Cardiac fibroblast (primary cell): Measurements from ENCODE around the gene ABCC2.
A peak's percentile ranks its signal among the peaks of the same experiment; 100 is the strongest.

ENCODE experiments used
- DNase-seq, 2 donors: peaks; one replicate each; pipeline versions ENCODE4 v3.0.0 to v3.0.0-alpha.2; 2010; ENCODE audit warnings: low read depth in 2 of 2
- H3K4me3 ChIP-seq, 2 donors: replicated peaks in 1 of 2; 1 replicate in 1 of 2; 2 replicates in 1 of 2; pipeline ENCODE4 v1.5.1; 2011; ENCODE audit warnings: low read depth in 2 of 2, low read length in 2 of 2, mild to moderate bottlenecking in 2 of 2, moderate library complexity in 1 of 2
- TF ChIP-seq, protein P1 (sequence below): IDR thresholded peaks from one replicate; pipeline ENCODE4 v1.5.1; 2011; ENCODE audit warnings: low read depth, mild to moderate bottlenecking, low read length, inconsistent platforms

ABCC2 gene

GRCh38 chr10:99770408-99771045 lies 11.9 kb upstream of the ABCC2 start:
- TF ChIP-seq, protein P1, sequence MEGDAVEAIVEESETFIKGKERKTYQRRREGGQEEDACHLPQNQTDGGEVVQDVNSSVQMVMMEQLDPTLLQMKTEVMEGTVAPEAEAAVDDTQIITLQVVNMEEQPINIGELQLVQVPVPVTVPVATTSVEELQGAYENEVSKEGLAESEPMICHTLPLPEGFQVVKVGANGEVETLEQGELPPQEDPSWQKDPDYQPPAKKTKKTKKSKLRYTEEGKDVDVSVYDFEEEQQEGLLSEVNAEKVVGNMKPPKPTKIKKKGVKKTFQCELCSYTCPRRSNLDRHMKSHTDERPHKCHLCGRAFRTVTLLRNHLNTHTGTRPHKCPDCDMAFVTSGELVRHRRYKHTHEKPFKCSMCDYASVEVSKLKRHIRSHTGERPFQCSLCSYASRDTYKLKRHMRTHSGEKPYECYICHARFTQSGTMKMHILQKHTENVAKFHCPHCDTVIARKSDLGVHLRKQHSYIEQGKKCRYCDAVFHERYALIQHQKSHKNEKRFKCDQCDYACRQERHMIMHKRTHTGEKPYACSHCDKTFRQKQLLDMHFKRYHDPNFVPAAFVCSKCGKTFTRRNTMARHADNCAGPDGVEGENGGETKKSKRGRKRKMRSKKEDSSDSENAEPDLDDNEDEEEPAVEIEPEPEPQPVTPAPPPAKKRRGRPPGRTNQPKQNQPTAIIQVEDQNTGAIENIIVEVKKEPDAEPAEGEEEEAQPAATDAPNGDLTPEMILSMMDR: no peak
- no peak for DNase-seq
- no peak overlapping the region for H3K4me3 ChIP-seq

DNA sequence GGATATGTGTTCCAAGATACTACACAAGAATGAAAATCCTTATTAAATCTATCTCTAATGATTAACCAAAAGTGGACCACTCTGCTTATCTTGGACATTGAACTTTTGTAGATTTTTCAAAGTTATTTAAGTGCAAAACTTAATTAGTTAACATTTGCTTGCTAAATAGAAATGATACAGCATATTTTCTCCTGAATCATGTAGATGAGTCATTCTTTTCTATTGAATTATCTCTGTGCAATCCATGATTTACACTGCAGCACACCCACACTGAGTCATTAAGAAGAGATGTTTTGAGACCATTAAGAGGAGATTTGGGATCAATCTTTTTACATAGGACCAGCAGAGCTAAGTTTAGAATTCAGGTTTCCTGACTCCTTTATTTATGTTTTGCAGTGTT lies 6.6 kb upstream of the ABCC2 start:
- TF ChIP-seq, protein P1: no peak
- DNase-seq: peak; percentile 75 to 89
- no peak overlapping the region for H3K4me3 ChIP-seq

GRCh38 chr10:99777918-99778714 lies 4.3 kb upstream of the ABCC2 start:
- TF ChIP-seq, protein P1: no peak
- no peak for DNase-seq
- H3K4me3 ChIP-seq: no peak overlapping the region

DNA sequence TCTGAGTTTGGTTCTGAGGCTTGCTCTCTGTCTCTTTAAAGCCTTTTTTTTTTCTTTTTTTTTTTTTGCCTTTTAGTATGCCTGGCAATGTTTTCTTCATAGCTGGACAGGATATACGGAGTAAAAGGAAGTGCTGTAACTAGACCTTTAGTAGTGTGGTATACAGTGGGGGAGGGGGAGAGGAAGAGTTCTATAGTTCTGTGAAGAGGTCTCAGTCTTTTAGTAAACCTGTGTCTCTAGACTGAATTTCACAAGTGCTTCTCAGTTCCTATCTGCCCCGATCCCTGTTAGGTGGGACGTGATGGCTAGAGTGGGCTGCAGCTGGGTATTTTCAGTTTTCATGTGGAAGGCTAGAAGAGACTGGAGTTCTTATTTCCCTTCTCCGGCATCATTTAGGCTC lies 3.1 kb upstream of the ABCC2 start:
- H3K4me3 ChIP-seq: peak overlapping the region in 1 of 2 donors; percentile 47
- peak; percentile 92 to 93 for DNase-seq
- TF ChIP-seq, protein P1: no peak

DNA sequence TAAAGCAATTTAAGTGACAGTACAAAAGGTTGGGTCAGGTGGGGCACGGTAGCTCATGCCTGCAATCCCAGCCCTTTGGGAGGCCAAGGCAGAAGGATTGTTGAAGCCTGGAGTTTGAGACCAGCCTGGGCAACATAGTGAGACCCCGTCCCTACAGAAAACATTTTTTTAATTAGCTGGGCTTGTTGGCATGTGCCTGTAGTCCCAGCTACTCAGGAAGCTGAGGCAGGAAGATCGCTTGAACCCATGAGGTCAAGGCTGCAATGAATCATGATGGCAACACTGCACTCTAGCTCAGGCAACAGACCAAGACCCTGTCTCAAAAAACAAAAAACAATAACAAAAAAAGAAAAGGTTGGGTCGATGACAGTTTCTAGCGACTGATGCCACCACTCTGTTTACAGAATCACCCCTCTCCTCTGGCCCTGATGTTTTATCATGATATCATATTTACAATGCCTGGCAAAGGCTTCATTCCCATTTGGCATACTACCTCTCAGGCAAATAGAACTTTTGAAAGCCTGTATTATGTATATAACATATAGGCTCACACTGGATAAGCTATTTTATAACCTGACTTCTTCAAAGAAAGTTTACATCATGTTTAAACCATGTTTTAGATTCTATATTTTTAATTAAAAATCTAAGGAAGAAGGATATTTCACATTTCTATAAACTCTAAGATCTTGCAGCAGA lies 558 bp upstream of the ABCC2 start:
- DNase-seq: no peak
- no peak overlapping the region for H3K4me3 ChIP-seq
- TF ChIP-seq, protein P1: no peak

DNA sequence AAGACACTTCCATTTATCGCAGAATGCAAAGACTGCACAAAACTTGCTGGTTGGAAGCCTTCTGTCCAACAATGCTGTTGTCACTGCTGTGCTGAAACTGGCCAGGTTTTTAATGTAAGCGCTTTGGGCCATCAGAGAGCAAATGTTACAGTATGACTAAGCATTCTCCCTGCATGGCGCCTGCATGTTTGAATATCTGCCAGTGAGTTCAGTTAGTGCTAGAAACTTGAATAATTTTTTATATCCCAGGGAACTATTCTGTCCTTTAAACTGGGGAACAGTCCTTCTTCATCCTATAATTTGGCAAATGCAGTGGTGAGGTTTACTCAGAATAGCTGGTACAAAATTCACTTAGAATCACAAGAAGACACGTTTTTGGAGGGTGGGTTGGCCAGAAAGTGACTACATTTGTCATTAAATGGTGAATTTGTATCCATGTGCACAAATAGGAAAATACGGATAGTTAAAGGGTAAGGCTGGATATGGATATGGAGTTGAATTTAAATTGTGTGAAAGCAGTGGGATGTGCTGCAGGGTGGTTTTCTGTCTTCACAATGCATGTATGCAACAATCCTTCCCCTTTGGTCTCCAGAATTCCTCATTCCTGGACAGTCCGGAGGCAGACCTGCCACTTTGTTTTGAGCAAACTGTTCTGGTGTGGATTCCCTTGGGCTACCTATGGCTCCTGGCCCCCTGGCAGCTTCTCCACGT lies 1.7 kb downstream of the ABCC2 start:
- peak; percentile 76 to 86 for DNase-seq
- no peak overlapping the region for H3K4me3 ChIP-seq
- TF ChIP-seq, protein P1: no peak
